ENCODE results near the gene RNF168. TPM values are rescaled to one million over a fixed set of nuclear protein-coding genes. Genes with fewer than 3 reads are reported as not detected.
"Not testable (repeated sequence)": the region's sequence is repeated elsewhere in the genome, so short reads cannot be mapped to it uniquely, and the experiment has no call there.

Gene RNF168
- total and polyA plus RNA-seq, 12 donors: 6.4 to 32.8 (median 20.4) TPM

GRCh38 chr3:196445391-196445790 lies 58.2 kb downstream of the RNF168 start:
- H3K27ac ChIP-seq; H3K4me1 ChIP-seq; ATAC-seq; H3K9me3 ChIP-seq; H3K4me3 ChIP-seq; H3K36me3 ChIP-seq; intact Hi-C loops (cut with DNase I); DNase-seq; H3K27me3 ChIP-seq: not testable (repeated sequence)
- TF ChIP-seq, protein P1, sequence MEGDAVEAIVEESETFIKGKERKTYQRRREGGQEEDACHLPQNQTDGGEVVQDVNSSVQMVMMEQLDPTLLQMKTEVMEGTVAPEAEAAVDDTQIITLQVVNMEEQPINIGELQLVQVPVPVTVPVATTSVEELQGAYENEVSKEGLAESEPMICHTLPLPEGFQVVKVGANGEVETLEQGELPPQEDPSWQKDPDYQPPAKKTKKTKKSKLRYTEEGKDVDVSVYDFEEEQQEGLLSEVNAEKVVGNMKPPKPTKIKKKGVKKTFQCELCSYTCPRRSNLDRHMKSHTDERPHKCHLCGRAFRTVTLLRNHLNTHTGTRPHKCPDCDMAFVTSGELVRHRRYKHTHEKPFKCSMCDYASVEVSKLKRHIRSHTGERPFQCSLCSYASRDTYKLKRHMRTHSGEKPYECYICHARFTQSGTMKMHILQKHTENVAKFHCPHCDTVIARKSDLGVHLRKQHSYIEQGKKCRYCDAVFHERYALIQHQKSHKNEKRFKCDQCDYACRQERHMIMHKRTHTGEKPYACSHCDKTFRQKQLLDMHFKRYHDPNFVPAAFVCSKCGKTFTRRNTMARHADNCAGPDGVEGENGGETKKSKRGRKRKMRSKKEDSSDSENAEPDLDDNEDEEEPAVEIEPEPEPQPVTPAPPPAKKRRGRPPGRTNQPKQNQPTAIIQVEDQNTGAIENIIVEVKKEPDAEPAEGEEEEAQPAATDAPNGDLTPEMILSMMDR (IDR thresholded peaks at IDR 0.05): peak in 2 of 9 donors; percentile 8 to 18
- 89 to 90% methylated on average over 7 of the region's 7 CpGs for WGBS, 2 donors

DNA sequence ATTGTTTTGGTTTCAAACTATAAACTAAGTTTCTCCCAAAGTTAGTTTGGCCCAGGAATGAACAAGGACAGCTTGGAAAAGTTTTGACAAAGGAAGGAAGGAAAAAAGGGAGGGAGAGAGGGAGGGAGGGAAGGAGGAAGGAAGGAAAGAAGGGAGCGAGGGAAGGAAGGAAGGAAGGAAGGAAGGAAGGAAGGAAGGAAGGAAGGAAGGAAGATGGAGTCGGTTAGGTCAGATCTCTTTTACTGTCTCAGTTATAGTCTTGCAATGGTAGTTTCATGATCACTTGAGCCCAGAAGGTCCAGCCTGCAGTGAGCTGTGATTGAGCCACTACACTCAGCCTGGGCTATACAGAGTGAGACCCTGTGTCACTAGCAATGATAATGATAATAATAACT lies 59.1 kb downstream of the RNF168 start:
- TF ChIP-seq, protein P1 (IDR thresholded peaks at IDR 0.05): no peak
- intact Hi-C loops (cut with DNase I): no loop called here
- no peaks in the 10 kb centered on the region for H3K27me3 ChIP-seq
- ATAC-seq (no peak), DNase-seq (no peak)
- WGBS, 2 donors: 58% methylated on average over 2 of the region's 2 CpGs
- H3K4me1 ChIP-seq: peaks cover 0 to 6% (median 0%) of the 10 kb centered on the region in 9 donors
- H3K9me3 ChIP-seq: no peaks in the 10 kb centered on the region
- H3K27ac ChIP-seq: no peak overlapping the region
- no peak overlapping the region for H3K4me3 ChIP-seq
- H3K36me3 ChIP-seq: no peaks in the 10 kb centered on the region

- TF ChIP-seq, protein P1 (IDR thresholded peaks at IDR 0.05): no peak
- intact Hi-C loops (cut with DNase I): no loop called here
- Histone ChIP-seq H3K36me3 (no peaks in the 10 kb centered on the region), H3K4me3 (no peak overlapping the region), H3K27me3 (no peaks in the 10 kb centered on the region), H3K4me1 (peaks cover 0 to 7% (median 0%) of the 10 kb centered on the region in 9 donors), H3K9me3 (no peaks in the 10 kb centered on the region), H3K27ac (no peak overlapping the region)
- DNase-seq (no peak), ATAC-seq (no peak)
- WGBS, 2 donors: 69 to 71% methylated on average over 3 of the region's 3 CpGs
Observed at GRCh38 chr3:196440696-196441095, 62.9 kb downstream of the RNF168 start.

GRCh38 chr3:196440041-196440537 lies 63.5 kb downstream of the RNF168 start:
- Histone ChIP-seq H3K9me3 (no peaks in the 10 kb centered on the region), H3K27ac (no peak overlapping the region), H3K4me1 (peaks cover 0 to 7% (median 0%) of the 10 kb centered on the region in 9 donors), H3K4me3 (no peak overlapping the region), H3K36me3 (no peaks in the 10 kb centered on the region), H3K27me3 (no peaks in the 10 kb centered on the region)
- WGBS, 2 donors: 64 to 74% methylated on average over 6 of the region's 6 CpGs
- TF ChIP-seq, protein P1 (IDR thresholded peaks at IDR 0.05): no peak
- peak in 1 of 2 donors; percentile 19 for DNase-seq
- ATAC-seq: peak in 1 of 8 donors; percentile 76
- intact Hi-C loops (cut with DNase I): no loop called here
